B cell (primary cell): ENCODE measurements around the gene ZNF638.

Experiments
- EZH2 ChIP-seq: IDR thresholded peaks from 2 replicates; pipeline ENCODE4 v1.6.1; 2012; ENCODE audit warnings: borderline replicate concordance, low read depth, mild to moderate bottlenecking, moderate library complexity, low read length; ENCODE audit not compliant: insufficient read depth, poor library complexity, severe bottlenecking
- TF ChIP-seq, protein P1 (sequence below): fragments of 200-600 bp; IDR thresholded peaks from one replicate; pipeline ENCODE4 v1.8.0; 2022; ENCODE audit warnings: antibody characterized with exemption, mild to moderate bottlenecking

DNA sequence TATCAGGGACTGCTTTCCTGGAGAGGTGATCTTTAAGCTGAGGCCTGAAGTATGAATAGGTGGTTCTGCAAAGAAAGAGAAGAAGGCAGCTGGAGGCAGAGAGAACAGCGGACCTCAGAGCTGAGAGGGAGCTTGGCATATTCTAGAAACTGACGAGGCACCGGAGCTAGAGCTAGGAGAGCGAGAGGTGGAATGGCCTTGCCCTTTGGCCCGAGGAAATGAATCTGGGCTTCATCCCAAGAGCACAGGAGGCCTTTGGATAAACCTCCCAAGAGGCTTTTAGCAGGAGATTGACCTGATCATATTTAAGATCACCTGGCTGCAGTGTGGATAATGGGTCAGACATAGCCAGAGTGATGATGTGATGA, 129.7 kb downstream of the ZNF638 start:
- TF ChIP-seq, protein P1, sequence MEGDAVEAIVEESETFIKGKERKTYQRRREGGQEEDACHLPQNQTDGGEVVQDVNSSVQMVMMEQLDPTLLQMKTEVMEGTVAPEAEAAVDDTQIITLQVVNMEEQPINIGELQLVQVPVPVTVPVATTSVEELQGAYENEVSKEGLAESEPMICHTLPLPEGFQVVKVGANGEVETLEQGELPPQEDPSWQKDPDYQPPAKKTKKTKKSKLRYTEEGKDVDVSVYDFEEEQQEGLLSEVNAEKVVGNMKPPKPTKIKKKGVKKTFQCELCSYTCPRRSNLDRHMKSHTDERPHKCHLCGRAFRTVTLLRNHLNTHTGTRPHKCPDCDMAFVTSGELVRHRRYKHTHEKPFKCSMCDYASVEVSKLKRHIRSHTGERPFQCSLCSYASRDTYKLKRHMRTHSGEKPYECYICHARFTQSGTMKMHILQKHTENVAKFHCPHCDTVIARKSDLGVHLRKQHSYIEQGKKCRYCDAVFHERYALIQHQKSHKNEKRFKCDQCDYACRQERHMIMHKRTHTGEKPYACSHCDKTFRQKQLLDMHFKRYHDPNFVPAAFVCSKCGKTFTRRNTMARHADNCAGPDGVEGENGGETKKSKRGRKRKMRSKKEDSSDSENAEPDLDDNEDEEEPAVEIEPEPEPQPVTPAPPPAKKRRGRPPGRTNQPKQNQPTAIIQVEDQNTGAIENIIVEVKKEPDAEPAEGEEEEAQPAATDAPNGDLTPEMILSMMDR: no peak
- TF ChIP-seq EZH2: no peak
